GM21619 (cell line): ENCODE measurements around the gene HIRA.
A peak's percentile ranks its signal among the peaks of the same experiment; 100 is the strongest.
"Not testable (repeated sequence)": the region's sequence is repeated elsewhere in the genome, so short reads cannot be mapped to it uniquely, and the experiment has no call there.

Source experiments
- ATAC-seq: cut with Tn5 transposase; IDR thresholded peaks from one replicate; pipeline ENCODE4 v1.9.1; 2021; ENCODE audit not compliant: unreplicated experiment

HIRA gene

DNA sequence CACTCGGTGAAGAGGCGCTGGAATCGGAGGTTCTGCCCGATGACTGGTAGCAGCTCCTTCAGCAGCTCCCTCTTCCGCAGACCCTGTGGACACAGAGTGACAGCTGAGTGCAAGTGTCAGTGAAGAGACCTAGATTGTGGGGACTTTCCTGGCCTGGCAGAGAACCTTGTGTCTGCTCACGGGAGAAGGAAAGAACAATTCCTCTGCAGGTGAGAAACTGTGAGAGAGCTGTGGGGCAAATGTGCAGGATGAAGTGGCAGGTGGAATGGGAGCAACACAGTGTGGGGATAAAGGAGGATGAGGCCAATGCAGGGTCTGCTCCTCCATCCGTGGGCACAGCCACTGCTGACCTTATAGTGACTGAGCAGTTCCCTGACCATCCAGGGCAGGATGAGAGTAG lies 100.1 kb downstream of the HIRA start:
- ATAC-seq: no peak

DNA sequence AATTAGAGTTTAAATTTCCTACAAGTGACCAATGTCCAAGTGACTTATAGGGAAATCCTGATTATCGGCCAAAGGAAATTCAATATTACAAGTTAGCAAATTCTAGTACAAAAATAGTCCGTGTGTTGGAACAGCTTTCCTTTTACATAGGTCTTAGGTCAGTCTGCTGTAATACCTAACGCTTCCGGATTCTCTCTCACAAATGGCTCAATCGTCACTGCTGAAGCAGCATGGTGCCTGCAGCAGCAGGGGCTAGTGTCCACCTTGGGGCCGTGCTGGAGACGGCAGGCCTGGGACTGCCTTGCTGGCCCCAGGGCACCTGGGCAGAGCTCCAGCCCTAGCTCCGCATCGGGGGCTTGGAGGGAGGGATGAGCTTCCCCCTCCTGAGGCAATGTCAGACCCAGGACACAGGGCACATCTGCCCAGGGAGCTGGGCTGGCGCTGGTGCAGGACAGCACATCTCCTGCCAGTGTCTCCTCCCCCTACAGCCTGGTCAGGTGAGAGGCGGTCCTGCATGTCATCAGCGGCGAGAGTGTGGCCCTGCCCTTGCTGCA lies 100.6 kb downstream of the HIRA start:
- ATAC-seq: no peak

DNA sequence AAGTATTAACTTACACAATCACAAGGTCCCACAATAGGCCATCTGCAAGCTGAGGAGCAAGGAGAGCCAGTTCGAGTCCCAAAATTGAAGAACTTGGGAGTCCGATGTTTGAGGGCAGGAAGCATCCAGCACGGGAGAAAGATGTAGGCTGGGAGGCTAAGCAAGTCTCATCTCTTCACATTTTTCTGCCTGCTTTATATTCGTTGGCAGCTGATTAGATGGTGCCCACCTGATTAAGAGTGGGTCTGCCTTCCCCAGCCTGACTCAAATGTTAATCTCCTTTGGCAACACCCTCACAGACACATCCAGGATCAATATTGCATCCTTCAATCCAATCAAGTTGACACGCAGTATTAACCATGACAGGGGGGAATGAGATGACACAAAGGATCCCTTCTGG lies 101.3 kb downstream of the HIRA start:
- not testable (repeated sequence) for ATAC-seq

DNA sequence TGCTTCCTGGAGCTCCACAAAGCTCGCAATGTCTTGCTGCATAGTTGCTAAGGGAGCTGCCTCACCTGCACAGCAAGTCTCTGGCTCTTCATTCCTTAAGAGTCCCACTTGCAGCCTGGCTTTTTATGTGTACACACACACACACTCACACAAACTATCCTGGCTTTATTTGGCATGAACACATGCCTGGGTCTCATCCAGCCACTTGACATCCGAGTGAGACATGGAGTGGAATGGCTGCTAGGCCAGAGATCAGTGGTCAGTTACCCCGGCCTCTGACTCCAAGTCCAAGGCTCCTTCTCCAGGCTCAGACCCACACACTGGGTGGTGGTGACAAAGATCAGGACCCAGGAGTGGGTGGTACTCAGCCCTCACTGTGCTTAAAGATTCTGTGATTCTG lies 102.1 kb downstream of the HIRA start:
- ATAC-seq: no peak

DNA sequence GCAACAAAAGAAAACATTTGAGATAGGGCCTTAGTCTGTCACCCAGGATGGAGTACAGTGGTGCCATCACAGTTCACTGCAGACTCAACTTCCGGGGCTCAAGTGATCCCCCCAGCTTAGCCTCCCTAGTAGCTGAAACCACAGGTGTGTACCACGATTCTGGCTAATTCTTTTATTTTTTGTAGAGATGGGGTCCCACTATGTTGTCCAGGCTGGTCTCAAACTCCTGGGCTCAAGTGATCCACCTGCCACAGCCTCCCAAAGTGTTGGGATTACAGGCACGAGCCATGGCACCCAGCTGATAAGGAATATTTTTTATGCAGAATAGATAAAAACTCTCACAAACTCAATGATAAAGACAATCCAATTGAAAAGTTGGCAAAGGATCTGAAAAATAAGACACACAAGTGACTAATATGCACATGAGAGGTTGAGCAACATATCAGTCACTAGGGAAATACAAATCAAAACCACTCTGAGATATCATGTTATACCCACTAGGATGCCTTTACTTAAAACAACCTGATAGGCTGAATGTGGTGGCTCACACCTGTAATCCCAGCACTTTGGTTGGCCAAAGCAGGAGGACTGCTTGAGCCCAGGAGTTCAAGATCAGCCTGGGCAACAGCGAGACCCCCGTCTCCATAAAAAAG lies 106.1 kb downstream of the HIRA start:
- ATAC-seq: no peak

DNA sequence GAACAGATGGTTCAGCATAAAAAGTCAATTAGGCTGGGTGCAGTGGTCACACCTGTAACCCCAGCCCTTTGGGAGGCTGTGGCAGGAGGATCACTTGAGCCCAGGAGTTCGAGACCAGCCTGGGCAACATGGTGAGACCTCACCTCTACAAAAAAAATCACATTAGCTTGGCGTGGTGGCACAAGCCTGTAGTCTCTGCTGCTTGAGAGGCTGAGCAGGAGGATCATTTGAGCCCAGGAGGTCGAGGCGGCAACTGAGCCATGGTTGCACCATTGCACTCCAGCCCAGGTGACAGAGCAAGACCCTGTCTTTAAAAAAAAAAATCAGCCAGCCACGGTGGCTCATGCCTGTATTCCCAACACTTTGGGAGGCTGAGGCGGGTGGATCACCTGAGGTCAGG lies 108.1 kb downstream of the HIRA start:
- ATAC-seq: not testable (repeated sequence)

DNA sequence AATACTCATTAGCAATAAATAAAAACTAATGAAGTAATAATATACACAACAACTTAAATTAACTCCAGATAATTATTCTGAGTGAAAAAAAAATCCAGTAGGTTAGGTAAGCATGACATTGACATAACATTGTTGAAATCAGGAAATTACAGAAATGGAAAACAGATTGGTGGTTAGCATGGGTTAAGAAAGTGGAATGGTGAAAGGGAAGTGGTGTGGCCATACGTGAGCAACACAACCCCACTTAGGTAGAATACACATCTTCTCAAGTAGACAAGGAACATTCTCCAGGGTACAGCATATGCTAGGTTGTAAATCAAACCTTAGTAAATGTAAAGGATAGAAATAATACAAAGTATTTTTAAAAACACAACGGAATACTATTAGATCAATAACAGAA lies 109.8 kb downstream of the HIRA start:
- ATAC-seq: no peak

DNA sequence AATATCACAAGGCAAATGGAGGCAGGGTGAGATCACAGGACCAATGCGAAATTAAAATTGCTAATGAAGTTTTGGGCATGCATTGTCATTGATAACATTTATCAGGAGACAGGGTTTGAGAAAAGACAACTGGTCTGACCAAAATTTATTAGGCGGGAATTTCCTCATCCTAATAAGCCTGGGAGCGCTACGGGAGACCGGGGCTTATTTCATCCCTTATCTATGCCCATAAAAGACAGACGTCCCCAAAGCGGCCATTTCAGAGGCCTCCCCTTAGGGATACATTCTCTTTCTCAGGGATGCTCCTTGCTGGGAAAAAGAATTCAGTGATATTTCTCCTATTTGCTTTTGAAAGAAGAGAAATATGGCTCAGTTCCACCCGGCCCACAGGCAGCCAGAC lies 111.4 kb downstream of the HIRA start:
- ATAC-seq: not testable (repeated sequence)

DNA sequence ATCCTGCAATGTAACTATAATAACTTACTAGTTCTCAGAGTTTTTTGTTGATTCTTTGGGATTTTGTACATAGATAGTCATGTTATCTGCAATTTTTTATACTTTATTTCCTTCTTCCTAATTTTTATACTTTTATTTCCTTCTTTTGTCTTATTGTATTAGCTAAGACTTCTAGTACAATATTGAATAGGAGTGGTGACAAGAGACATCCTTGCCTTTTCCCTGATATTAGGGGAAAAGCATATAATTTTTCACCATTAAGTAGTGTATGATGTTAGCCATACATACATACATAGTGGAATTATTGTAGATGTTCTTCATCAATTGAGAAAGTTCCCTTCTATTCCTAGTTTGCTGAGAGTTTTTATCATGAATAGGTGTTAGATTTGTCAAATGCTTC lies 112.3 kb downstream of the HIRA start:
- ATAC-seq: no peak

DNA sequence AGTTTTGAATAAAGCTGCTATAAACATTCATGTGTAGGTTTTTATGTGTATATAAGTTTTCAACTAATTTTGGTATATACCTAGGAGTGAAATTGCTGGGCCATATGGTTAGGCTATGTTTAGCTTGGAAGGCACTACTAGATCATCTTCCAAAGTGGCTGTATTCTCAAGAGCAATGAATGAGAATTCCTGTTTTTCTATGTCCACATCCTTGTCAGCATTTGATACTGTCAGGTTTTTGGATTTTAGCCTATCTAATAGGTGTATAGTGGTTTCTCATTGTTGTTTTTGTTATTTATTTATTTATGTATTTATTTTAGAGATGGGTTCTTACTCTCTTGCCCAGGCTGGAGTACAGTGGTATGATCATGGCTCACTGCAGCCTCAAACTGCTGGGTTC lies 113.7 kb downstream of the HIRA start:
- no peak for ATAC-seq

DNA sequence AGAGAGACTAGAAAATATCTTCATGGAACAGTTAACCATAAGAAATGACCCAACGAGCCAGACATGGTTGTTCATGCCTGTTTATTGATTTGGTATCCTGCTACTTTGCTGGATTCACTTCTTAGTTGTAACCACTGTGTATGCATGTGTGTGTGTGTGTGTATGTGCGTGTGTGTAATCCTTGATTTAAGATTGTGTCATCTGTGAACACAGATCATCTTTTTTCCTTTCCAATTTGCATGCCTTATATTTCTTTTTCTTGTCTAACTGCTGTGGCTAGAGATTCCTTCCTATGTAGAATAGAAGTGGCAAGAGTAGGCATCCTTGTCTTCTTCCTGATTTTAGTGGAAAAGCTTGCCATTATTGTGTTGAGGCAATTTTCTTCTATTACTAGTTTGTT lies 123.7 kb downstream of the HIRA start:
- no peak for ATAC-seq

DNA sequence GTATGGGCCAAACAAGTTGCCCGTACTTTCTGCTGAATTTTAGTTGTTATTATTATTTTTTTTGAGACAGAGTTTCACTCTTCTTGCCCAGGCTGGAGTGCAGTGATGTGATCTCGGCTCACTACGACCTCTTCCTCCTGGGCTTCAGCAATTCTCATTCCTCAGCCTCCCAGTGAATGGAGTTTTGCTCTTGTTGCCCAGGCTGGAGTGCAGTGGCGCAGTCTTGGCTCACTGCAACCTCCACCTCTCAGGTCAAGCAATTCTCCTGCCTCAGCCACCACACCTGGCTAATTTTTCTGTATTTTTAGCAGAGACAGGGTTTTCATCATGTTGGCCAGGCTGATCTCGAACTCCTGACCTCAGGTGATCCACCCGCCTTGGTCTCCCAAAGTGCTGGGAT lies 125.0 kb downstream of the HIRA start:
- ATAC-seq: not testable (repeated sequence)

DNA sequence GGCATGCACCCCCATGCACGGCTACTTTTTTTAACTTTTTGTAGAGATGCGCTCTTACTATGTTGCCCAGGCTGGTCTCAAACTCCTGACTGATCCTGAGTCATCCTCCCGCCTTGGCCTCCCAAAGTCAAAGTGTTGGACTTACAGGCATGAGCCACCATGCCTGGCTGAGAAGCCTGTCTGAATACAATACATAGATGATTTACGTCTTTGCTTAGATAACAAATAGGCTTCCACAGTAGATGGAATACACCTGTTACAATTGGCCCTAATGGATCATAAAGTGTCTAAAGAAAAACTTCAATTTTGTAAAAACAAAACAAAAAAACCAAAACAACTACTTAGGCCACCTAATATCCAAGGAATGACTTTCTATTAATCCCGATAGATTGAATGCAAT lies 127.0 kb downstream of the HIRA start:
- ATAC-seq: no peak

DNA sequence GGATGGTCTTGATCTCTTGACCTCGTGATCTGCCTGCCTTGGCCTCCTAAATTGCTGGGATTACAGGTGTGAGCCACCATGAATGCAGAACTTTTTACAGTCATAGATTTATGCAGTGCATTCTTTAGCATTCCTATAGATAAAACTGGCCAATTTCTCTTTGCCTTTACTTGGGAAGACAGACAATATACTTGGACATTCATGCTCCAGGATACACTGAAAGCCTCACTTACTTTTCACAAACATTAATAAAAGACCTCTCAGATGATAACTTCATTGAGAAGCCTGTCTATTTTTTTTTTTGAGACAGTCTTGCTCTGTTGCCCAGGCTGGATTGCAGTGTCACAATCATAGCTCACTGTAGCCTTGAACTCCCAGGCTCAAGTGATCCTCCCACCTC lies 127.7 kb downstream of the HIRA start:
- no peak for ATAC-seq

DNA sequence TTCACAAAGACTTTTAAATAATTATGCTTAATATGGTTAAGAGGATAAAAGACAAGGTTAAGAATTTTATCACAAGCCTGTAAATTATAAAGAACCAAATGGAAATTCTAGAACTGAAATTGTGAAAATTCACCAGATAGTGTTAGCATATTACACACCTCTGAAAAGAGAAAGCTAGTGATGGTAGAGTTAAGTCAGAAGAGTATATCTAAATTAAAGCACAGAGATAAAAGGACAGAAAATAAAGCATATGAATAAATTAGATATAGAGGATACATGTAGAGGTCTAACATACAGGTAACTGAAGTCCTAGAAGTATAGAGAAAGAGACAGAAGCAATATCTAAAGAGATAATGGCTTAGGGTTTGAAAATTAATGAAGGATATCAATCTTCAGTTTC lies 135.8 kb downstream of the HIRA start:
- no peak for ATAC-seq

DNA sequence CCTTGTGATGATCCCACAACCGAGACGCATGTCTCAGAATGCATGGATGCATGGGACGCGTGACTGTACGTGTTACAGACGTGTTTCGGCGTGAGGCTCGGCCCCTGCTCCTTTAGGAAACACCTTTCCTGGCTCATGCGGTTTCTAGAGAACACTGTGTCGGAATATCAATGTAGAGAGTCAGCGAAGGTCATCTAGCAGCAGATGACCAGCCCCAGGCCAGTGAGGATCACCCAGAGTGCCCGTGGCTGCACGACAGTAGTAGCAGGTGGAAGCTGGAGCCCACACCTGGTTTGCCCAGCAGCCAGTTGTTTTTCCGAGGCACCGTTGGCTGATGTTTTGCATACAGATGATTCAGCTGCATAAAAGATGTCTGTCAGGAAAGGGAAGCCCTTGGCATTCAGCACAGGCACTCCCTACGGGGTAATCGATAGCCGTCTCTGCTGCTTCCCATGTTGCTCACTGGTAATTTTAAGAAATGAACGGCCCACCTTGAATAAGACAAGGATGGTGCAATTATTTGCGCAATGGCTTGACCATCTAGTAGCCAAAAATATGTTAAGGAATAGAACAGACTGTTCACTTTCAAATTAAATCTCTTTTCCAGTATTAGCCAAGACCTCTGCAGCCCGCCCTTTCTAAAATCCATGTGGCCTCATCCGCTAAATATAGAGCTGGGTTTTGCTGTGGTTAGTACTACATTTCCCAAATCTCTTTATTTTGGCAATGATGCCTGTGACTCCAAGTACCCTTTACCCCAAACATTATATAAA lies 138.9 kb downstream of the HIRA start:
- no peak for ATAC-seq

DNA sequence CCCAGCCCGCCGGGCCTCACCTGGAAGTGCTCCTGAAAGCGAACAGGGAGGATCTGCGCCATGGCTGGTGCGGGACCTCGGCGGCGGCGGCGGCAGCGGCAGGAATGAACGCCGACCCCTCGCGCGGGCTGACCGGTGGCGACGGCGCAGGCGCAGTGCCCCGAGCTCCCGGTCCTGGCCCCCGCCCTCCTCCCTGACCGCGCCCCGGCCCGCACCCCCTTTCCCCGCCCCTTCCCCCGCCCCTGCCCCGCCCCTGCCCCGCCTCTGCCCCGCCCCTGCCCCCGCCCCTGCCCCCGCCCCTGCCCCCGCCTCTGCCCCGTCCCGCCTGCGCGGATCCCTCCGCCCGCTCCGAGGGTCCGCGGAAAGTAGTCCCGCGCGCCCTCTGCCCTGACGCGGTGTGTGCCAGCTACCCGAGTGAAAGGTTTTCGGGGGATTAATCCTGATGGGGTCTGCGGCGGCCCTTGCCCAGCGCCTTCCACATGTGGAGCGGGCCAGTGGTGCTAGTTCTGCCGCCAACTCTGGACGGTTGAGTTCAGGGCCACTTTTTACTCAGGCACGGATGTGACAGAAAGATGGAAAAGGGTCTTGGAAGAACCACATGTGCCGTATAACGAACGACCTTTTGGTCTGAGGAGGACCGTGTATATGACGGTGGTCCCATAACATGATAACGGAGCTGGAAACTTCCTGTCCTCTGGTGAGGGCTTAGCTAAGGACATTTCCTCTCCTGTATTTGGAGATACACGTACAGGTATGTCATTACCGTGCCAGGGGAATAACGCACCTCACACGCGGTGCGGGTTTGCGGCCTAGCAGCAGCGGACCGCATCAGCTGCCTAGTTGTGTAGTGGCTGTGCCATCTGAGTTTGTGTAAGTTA lies 139.7 kb downstream of the HIRA start, which contains the start of gene CLTCL1:
TSS of gene CLTCL1 (minus strand) at position 140 of the 878 bp plus-strand sequence. CDS start at position 62, 78 bp downstream.
- ATAC-seq: peak; percentile 48

DNA sequence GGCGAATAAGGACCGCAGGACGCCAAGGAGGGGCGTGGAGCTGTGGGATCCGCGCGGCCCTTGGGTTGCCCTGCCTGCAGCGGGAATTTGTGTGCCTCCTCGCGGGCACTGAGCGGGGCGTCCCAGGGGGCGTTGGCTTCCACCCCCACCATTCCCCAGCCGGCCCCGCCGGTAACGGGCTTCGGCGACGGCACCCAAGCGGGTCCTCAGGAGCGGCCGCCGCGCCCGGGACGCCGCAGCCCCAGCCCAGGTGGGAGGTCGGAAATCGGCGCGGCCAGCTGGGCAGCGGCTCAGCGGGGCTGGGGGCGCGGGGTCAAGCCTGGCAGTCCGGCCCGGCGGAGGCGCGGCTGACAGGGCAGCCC lies 140.3 kb downstream of the HIRA start:
- ATAC-seq: peak; percentile 14

DNA sequence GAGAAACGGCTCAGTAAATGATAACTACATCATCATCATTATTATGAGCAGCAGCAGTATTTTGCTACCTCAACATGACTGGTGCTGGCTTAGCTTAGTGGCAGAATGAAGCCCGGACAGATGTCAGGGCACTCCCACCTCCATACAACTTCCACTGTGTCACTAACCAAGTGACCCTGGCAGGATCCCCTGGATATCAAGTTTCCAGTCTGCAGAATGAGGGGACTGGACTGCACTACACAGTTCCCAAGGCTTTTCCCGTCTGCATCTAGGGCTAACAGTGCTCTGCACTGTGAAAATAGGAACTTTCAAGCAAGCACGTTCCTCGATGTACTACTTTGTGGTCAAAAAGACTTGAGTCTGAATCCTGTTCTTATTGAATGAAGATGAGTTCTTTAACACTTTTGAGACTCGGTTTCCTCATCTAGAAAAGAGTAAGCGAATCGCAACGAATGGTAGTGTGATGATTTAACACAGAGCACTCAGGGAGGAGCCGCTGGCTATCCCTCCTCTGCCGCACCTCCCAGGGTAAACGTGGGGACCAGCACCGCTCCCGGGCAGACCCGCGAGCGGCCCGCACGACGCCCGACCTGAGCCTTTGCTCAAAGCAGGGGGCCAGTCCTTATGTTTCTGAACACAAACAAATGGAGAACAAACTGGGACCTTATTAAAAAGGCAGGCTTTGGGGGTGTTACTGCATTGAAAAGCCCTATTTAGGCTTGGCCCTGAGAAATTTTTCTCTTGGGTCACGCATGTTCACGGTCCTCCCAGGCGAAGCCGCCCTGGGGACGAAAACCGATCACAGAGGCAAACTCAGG lies 140.9 kb downstream of the HIRA start:
- no peak for ATAC-seq

DNA sequence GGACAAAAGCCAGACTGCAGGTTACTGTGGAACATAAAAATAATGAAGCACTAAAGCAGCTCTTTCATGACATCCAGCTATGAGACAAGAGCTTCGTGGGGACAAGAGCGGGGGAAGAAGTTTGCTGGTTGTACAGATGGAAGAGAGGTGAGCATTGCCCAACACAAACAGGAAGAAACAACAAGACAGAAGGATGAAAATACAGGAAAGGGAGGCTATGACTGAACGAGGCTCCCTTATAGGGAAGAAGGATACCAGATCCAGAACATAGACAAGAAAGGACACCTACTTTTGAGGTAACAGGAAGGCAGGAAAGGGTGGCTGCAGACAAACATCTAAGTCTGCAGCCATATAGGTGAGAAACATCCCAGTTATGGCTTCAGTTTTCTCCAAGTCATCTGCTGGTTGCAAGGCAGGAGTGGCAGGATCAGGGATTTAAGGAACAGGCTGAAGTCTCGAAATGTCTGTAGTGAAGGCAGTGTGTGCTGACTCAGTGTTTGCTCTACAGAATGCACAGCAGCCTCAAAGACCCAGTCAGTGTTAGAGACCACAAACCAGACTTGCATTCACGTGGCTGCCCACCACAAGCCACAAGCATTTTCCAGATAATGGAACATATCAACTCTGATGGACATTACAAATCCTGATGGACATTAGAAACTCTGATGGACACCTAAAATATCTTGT lies 141.9 kb downstream of the HIRA start:
- no peak for ATAC-seq
